GM12878 (cell line): Measurements from ENCODE around the gene FAM9B. TPM values are rescaled to one million over a fixed set of nuclear protein-coding genes. Genes with fewer than 3 reads are reported as not detected.

ENCODE experiments used
- ATAC-seq: fragments of 200-7000 bp; cut with Tn5 transposase; 3 replicates; pipeline ENCODE4 v1.9.1; 2020; ENCODE audit warnings: mild to moderate bottlenecking, moderate library complexity
- BruUV-seq: library from RNA; stranded (reverse); fragments of 400-500 nt; replicated peaks from 2 replicates; lab custom pipeline; 2021; lab: Mats Ljungman, UMichigan
- CTCF ChIA-PET: fragments of 300-600 bp; sonication (Branson Sonifier 250); formaldehyde crosslinking; extraction: SDS; loops from one replicate; lab custom pipeline; 2021; ENCODE audit warnings: inconsistent platforms; lab: Yijun Ruan, JAX
- POLR2A ChIA-PET: fragments of 350-600 bp; formaldehyde crosslinking; extraction: SDS; loops from one replicate; lab custom pipeline; 2021; ENCODE audit warnings: inconsistent platforms; lab: Charles Lee
- RAD21 ChIA-PET: fragments of 300-600 bp; sonication (Branson Sonifier 250); formaldehyde crosslinking; loops from one replicate; lab custom pipeline; 2023; ENCODE audit warnings: antibody characterized with exemption; ENCODE audit not compliant: unreplicated experiment; lab: Charles Lee
- SMC1A ChIA-PET: fragments of 300-600 bp; sonication (Branson Sonifier 250); formaldehyde crosslinking; loops from one replicate; lab custom pipeline; 2023; ENCODE audit not compliant: unreplicated experiment, uncharacterized antibody; lab: Charles Lee
- DNase-seq: peaks from one replicate; pipeline ENCODE4 v3.0.0-alpha.2; 2011; ENCODE audit warnings: low read depth, low spot score
- FAIRE-seq: peaks from 3 replicates; lab custom pipeline; 2011; peaks lifted over from hg19 to GRCh38; lab: Jason Lieb, UNC
- H2AFZ ChIP-seq: 2 replicates; pipeline ENCODE4 v1.6.0; 2011; ENCODE audit warnings: low read depth, low read length, control low read depth; ENCODE audit not compliant: control insufficient read depth
- H3K27ac ChIP-seq: 2 replicates; pipeline ENCODE4 v1.5.1; 2011; ENCODE audit warnings: control low read depth; ENCODE audit not compliant: control insufficient read depth, insufficient read depth
- H3K27me3 ChIP-seq, 2 experiments: replicated peaks in 1 of 2; 2 replicates each; pipeline versions ENCODE4 v1.6.0 to v1.6.1; 2011; ENCODE audit warnings: low read length in 1 of 2; ENCODE audit not compliant: control insufficient read depth in 2 of 2, insufficient read depth in 2 of 2
- H3K36me3 ChIP-seq, 2 experiments: 2 replicates each; pipeline ENCODE4 v1.5.1; 2011; ENCODE audit warnings: low read length in 1 of 2; ENCODE audit not compliant: control insufficient read depth in 2 of 2, insufficient read depth in 2 of 2
- H3K4me1 ChIP-seq: 2 replicates; pipeline ENCODE4 v1.6.1; 2011; ENCODE audit warnings: mild to moderate bottlenecking, low read length, moderate library complexity, mixed read lengths; ENCODE audit not compliant: control insufficient read depth, insufficient read depth
- H3K4me2 ChIP-seq: 2 replicates; pipeline ENCODE4 v1.6.0; 2011; ENCODE audit warnings: control low read depth; ENCODE audit not compliant: control insufficient read depth, insufficient read depth
- H3K4me3 ChIP-seq: fragments of 200-600 bp; sonication (generic); 2 replicates; pipeline ENCODE4 v1.5.1; 2016
- H3K79me2 ChIP-seq: 2 replicates; pipeline ENCODE4 v1.6.0; 2011; ENCODE audit warnings: low read length; ENCODE audit not compliant: control insufficient read depth, insufficient read depth
- H3K9ac ChIP-seq: 2 replicates; pipeline ENCODE4 v1.8.0; 2011; ENCODE audit warnings: low read length, control low read depth, mixed read lengths; ENCODE audit not compliant: control insufficient read depth, insufficient read depth
- H3K9me3 ChIP-seq: replicated peaks from 3 replicates; pipeline ENCODE4 v1.5.1; 2011; ENCODE audit warnings: mild to moderate bottlenecking, low read length; ENCODE audit not compliant: control insufficient read depth, insufficient read depth
- H4K20me1 ChIP-seq: 2 replicates; pipeline ENCODE4 v1.6.0; 2011; ENCODE audit not compliant: control insufficient read depth, insufficient read depth
- ATF2 ChIP-seq: IDR thresholded peaks from 2 replicates; pipeline ENCODE4 v1.6.1; 2012; ENCODE audit warnings: low read length, inconsistent platforms
- CBX3 ChIP-seq: fragments of 200-600 bp; sonication (generic); IDR thresholded peaks from 2 replicates; pipeline ENCODE4 v1.6.1; 2016; ENCODE audit warnings: low read depth, borderline replicate concordance
- FOXK2 ChIP-seq: fragments of 450-650 bp; IDR thresholded peaks from 2 replicates; pipeline ENCODE4 v1.6.1; 2017; ENCODE audit warnings: mild to moderate bottlenecking, moderate library complexity
- GATAD2B ChIP-seq: fragments of 450-650 bp; conservative IDR thresholded peaks from 2 replicates; pipeline ENCODE4 v1.6.1; 2017; ENCODE audit warnings: low read depth, mild to moderate bottlenecking, moderate library complexity
- HDGF ChIP-seq: fragments of 450-650 bp; IDR thresholded peaks from 2 replicates; pipeline ENCODE4 v1.6.1; 2016; ENCODE audit warnings: antibody characterized with exemption
- KLF5 ChIP-seq: fragments of 450-650 bp; IDR thresholded peaks from 2 replicates; pipeline ENCODE4 v1.6.1; 2014; ENCODE audit warnings: mild to moderate bottlenecking; ENCODE audit not compliant: partially characterized antibody
- NKRF ChIP-seq: fragments of 450-650 bp; conservative IDR thresholded peaks from 2 replicates; pipeline ENCODE4 v1.6.1; 2017; ENCODE audit warnings: mild to moderate bottlenecking, moderate library complexity
- NR2C2 ChIP-seq: IDR thresholded peaks from 2 replicates; pipeline ENCODE4 v1.6.1; 2011; ENCODE audit warnings: borderline replicate concordance, low read depth; ENCODE audit not compliant: control insufficient read depth, insufficient read length
- POLR2A ChIP-seq: IDR thresholded peaks from 2 replicates; pipeline ENCODE4 v1.6.1; 2011; ENCODE audit warnings: low read depth, mild to moderate bottlenecking, low read length
- SMARCA5 ChIP-seq: fragments of 450-650 bp; IDR thresholded peaks from 2 replicates; pipeline ENCODE4 v1.6.1; 2017; ENCODE audit warnings: mild to moderate bottlenecking
- SREBF2 ChIP-seq: IDR thresholded peaks from 2 replicates; pipeline ENCODE4 v1.6.1; 2012; ENCODE audit warnings: mild to moderate bottlenecking, low read length
- ZNF217 ChIP-seq: fragments of 450-650 bp; IDR thresholded peaks from 2 replicates; pipeline ENCODE4 v1.6.1; 2017; ENCODE audit warnings: antibody characterized with exemption, mild to moderate bottlenecking
- WGBS: methylation state at CpG from one replicate; pipeline ENCODE4 v1.1.6; 2016; ENCODE audit warnings: low lambda C conversion rate; ENCODE audit not compliant: insufficient replicate concordance, insufficient coverage; ENCODE audit errors: missing lambda C conversion rate; 5-methylcytosine and 5-hydroxymethylcytosine counted together
- in situ Hi-C: fragments of 300-500 bp; cut with MboI; formaldehyde crosslinking; loops from 9 replicates; pipeline ENCODE4 v1.14.3; 2018; ENCODE audit warnings: mixed read lengths
- intact Hi-C: fragments of 100-400 bp; cut with micrococcal nuclease; formaldehyde crosslinking; loops from one replicate; pipeline ENCODE4 v1.14.2; 2022; ENCODE audit not compliant: unreplicated experiment
- polyA plus RNA-seq, 11 experiments: library from polyadenylated mRNA; depleted of rRNA in 4 of 11; unstranded in 6 of 11; stranded (reverse) in 5 of 11; fragments of >200 nt; fragmentation: Nextera tagmentation in 4 of 11; fragmentation: Illumina TruSeq in 1 of 11; extraction: Ambion mirVana in 4 of 11; extraction: Trizol in 1 of 11; gene quantifications; 1 replicate in 1 of 11; 2 replicates in 10 of 11; pipeline versions ENCODE4 v1.2.1 to v1.2.3, GENCODE V29; 2011 to 2016; ENCODE audit warnings: inconsistent platforms in 2 of 11, missing spikeins in 2 of 11, low read depth in 1 of 11
- total RNA-seq, 4 experiments: library from RNA; depleted of rRNA in 3 of 4; stranded (reverse); fragments of >200 nt in 3 of 4; fragmentation: Illumina TruSeq in 1 of 4; extraction: Trizol in 1 of 4; gene quantifications; 2 replicates each; pipeline versions ENCODE4 v1.2.1 to v1.2.3, GENCODE V29; 2013 to 2021
- TF ChIP-seq, protein P1 (sequence below): fragments of 150-350 bp; IDR thresholded peaks from 2 replicates; pipeline ENCODE4 v1.6.1; 2014; ENCODE audit warnings: mild to moderate bottlenecking, low read depth, low read length

Gene FAM9B
- total and polyA plus RNA-seq, 10 of the 15 experiments (the other 5 are each of a cell fraction or from before 2014, with no cell fraction given): not detected

GRCh38 chrX:9071031-9071650 is 37.2 kb upstream of the FAM9B start:
- no peak for DNase-seq
- Histone ChIP-seq H2AFZ (no peak overlapping the region), H3K79me2 (no peaks in the 10 kb centered on the region), H3K9ac (no peak overlapping the region), H3K27me3 (no peaks in the 10 kb centered on the region), H3K4me1 (no peaks in the 10 kb centered on the region), H3K9me3 (no peaks in the 10 kb centered on the region), H3K4me3 (no peak overlapping the region), H3K4me2 (no peak overlapping the region), H4K20me1 (no peaks in the 10 kb centered on the region), H3K36me3 (no peaks in the 10 kb centered on the region), H3K27ac (no peak overlapping the region)
- BruUV-seq: no TSS peak
- ChIA-PET SMC1A (no interaction called here), POLR2A (no interaction called here), RAD21 (no interaction called here), CTCF (no interaction called here)
- 23% methylated on average over 4 of the region's 4 CpGs for WGBS
- no peak for FAIRE-seq
- ATAC-seq: no peak
- TF ChIP-seq NKRF (no peak), CBX3 (no peak), SREBF2 (no peak), POLR2A (no peak), ATF2 (no peak), SMARCA5 (no peak), HDGF (no peak), KLF5 (no peak), NR2C2 (no peak), ZNF217 (no peak), GATAD2B (no peak), FOXK2 (no peak)
- TF ChIP-seq, protein P1, sequence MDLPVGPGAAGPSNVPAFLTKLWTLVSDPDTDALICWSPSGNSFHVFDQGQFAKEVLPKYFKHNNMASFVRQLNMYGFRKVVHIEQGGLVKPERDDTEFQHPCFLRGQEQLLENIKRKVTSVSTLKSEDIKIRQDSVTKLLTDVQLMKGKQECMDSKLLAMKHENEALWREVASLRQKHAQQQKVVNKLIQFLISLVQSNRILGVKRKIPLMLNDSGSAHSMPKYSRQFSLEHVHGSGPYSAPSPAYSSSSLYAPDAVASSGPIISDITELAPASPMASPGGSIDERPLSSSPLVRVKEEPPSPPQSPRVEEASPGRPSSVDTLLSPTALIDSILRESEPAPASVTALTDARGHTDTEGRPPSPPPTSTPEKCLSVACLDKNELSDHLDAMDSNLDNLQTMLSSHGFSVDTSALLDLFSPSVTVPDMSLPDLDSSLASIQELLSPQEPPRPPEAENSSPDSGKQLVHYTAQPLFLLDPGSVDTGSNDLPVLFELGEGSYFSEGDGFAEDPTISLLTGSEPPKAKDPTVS: no peak
- in situ Hi-C loops: no loop called here
- intact Hi-C loops: no loop called here
